T-helper 22 cell (primary cell): ENCODE data around the gene DHX36.

Experiments used
- DNase-seq: peaks from one replicate; pipeline ENCODE4 v3.0.0-alpha.2; 2020; ENCODE audit warnings: low read depth

DHX36 gene, protein sequence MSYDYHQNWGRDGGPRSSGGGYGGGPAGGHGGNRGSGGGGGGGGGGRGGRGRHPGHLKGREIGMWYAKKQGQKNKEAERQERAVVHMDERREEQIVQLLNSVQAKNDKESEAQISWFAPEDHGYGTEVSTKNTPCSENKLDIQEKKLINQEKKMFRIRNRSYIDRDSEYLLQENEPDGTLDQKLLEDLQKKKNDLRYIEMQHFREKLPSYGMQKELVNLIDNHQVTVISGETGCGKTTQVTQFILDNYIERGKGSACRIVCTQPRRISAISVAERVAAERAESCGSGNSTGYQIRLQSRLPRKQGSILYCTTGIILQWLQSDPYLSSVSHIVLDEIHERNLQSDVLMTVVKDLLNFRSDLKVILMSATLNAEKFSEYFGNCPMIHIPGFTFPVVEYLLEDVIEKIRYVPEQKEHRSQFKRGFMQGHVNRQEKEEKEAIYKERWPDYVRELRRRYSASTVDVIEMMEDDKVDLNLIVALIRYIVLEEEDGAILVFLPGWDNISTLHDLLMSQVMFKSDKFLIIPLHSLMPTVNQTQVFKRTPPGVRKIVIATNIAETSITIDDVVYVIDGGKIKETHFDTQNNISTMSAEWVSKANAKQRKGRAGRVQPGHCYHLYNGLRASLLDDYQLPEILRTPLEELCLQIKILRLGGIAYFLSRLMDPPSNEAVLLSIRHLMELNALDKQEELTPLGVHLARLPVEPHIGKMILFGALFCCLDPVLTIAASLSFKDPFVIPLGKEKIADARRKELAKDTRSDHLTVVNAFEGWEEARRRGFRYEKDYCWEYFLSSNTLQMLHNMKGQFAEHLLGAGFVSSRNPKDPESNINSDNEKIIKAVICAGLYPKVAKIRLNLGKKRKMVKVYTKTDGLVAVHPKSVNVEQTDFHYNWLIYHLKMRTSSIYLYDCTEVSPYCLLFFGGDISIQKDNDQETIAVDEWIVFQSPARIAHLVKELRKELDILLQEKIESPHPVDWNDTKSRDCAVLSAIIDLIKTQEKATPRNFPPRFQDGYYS

DNA sequence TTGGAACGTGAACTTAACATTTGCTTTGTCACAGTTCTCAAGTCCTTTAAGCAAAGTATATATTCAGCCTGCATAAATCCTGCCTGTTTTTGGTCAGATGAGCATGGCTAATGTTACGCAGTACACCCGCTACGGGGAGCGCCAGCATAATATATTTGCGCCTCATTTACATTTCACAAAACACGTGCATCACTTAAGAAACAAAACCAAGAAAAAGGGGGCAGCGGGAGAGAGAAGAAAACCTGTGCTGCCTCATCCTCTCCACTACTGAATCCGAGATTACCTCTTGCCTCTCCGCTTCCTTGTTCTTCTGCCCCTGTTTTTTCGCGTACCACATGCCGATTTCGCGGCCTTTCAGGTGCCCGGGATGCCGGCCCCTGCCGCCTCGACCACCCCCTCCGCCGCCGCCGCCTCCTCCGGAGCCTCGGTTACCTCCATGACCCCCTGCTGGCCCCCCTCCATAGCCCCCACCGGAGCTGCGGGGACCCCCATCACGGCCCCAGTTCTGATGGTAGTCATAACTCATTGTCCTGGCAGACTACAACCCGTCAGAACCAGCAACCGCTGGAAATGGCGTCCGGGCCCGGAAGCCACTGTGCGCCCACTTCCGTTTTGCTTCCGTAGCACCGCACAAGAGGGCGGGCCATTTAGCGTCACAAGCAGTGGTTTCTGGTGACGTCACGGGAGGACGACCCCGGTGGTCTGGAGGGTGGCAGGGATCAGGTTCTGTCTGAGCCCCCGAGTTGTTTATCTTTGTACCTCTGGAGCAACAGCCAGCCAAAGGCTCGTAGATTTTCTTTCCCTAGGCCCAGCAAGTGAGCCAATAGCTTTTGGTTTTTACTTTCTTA, at the start of gene DHX36:
TSS of gene DHX36 (minus strand) at position 597 of the 848 bp plus-strand sequence. CDS start at position 526, 71 bp downstream.
- DNase-seq: peak; percentile 81

DNA sequence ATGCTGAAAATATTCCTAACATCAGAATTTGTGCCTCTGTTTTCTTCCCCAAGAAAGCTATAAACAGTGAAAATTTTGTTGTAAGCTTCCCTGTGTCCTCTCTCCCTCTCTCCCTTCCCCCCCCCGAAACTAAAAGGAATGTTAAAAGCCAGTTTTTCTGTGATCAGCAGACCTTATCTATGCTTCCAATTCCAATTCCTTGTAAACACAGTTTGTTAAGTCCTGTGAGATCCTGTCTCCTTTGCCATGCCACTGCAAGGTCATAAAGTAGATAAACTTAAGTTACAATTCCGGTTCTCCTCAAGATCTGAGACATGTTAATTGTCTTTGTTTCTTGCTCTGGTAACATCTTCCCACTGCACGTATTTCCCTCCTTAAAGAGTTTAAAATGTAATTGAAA, 42.9 kb upstream of the DHX36 start:
- DNase-seq: no peak

DNA sequence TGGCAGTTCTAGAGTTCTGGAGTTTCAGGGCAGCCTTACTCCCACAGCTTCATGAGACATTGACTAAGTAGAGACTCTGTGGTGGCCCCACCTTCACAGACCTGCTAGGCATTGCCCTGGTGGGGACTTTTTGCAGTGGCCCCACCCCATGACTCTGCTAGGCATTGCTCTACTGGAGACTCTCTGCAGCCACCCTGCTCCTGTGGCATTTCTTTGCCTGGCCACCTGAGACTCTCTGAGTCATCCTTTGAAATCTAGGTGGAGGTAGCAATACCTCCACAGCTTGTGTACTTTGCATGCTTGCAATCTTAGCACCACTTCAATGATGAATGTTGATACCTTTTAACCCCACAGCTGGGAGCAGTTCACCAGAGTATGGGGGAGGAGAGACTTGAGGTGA, 40.6 kb upstream of the DHX36 start:
- DNase-seq: no peak

DNA sequence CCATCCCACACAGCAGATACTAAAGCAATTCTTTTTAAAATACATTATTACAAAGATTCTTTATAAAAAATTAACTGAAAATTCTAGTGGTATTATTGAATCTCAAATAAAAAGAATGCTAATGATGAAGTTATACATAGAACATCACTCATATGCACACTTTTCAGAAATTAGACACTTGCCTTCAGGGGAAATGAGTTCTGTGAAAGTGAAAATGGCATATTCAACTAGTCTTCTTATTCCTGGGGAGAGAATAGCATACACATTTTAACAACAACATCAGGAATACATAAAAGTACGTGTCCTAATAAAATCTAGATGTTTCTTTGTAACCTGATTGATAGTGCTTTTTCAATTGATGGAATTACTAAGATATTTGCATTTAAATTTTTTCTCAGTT, 36.8 kb upstream of the DHX36 start:
- no peak for DNase-seq

DNA sequence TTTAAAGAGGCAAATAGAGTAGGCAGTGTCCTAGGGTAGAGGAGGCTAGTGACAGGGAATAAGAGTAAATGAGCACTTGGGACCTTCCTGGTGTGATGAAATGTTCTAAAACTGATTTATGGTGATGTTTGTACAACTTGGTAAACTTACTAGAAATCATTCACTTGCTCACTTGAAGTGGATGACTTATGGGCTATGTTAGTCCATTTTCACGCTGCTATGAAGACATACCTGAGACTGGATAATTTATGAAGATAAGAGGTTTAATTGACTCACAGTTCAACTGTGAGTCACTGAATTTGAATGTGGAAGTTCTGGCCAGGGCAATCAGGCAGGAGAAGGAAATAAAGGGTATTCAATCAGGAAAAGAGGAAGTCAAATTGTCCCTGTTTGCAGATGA, 31.7 kb upstream of the DHX36 start:
- DNase-seq: no peak

DNA sequence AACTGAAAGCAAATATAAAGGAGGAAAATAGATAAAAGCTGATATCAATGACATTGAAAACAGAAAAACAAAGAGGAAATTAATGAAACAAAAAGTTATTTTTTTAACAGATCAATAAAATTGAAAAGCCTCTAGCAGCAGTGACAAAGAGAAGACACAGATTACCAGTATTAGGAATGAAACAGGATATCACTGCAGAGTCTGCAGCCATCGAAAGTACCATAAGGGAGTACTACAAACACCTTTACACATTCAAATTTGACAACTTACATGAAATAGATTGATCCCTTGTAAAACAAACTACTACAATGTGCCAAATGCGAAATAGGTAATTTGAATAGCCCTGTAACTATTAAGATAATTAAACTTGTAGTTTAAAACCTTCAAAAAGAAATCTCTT, 24.9 kb upstream of the DHX36 start:
- DNase-seq: no peak

DNA sequence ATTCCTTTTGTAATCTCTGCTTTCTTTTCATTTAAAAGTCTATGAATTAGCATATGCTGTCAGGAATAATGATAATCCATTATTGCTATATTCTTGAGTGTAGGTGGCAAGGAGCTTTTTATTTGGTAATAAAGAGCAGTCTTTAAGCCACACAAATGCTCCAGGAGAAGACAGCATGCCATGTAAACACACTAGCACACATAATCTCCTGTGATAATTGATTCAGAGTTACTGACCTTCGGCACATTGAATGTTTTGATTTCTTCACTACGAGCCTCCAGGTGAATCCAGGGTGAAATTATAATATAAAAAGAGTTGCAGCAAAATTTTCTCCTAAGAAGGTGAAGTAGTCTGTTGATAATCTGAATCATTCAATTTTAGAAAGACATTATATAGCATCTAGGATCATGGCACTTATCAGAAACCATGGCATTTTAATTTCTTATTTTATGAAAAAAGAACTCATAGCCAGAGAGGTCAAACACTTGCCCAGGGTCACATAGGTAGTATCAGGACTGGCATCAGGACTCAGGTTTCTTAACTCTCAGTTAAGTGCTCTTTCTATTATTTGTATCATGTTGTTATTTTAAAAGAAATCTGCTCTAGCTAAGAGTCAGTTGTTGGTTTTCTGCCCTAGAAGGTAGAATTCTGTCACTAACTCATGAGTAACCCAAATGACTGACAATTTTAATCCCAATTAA, 21.3 kb upstream of the DHX36 start:
- DNase-seq: no peak

DNA sequence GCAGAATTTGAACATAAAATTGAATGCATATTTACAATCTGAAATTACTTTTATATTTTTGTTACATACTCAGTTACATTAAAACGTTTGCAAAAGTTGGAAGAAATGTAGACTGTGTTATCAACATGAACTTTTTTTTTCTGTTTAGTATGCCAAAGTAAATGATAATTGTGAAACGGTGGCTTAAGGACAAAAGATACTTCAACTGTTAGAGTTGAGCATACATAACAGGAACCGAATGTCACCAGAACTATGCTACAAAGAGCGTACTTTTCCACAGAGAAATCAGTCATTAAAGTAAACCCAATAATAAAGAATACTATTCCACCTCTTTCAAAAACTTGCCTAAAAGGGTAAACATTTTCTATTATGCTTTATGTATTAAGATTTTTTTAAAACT, 14.3 kb upstream of the DHX36 start:
- DNase-seq: no peak

DNA sequence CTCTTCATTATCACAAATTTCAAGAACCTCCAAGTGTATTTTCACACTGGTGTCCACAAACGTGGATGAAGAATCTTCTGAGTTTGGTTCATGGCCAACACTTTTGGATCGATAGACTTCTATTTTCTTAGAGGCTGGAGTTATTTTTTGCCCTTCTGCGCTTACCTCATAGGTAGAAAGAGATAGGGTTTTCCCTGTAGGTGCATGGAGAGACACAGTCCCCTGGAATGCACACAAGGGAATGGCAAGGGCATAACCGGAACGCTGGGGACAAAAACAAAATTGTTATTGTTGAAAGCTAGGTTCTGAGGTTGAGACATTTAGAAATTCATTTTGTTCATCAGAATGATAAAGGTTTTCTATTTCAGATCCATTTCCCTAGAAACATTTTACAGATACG, 13.7 kb upstream of the DHX36 start:
- no peak for DNase-seq

DNA sequence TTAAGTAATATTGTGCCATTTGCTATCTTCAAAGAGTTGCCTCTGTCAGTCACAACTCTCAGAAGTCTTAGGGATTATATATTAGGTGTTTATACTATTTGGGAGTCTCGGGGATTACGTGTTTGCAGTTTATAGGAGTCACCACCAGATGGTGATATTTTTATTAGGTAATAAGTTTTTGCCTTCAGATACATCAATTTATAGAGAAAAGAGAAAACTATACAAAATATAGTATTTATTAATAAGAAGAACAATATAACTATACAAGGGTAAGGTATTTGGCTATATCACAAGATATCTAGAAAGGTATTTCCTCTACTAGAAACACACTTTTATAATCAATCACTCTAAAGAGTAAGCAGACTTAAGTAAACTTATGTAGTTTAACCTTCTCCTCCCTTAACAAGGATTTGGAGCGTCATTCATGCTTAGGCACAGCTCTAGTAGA, 10.7 kb upstream of the DHX36 start:
- no peak for DNase-seq

DNA sequence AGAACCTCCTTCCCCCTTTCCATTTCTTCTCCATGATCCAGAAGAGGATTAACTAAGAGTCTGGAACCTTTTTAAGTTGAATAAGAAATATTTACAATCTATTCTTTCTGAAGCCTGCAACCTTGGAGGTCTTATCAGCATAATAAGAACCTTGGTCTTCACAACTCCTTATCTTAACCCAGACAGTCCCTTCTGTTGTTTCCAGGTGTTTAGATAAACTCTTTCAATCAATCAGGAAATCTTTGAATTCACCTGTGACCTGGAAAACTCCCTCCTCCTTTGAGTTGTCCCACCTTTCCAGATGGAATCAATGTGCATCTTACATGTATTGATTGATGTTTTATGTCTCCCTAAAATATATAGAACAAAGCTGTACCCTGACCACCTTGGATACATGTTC, 3.6 kb upstream of the DHX36 start:
- no peak for DNase-seq

DNA sequence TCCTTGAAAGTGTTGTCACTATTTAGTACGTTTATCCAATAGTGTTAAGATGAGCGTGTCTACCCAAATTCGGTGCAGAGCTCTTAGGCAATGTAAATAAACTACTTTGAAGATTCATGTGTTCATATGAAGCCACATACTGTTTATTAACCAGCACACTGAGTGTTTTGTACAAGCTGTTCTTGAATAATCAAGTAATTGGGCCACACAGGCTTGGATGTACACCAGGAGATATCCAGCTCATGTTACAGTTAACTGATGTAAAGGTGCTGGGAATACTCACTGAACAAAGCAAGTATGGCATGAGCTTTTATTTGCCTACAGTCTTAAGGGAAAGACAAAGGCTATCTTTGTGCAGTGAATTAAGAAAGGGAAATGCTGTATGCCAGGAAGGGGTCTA, 632 bp upstream of the DHX36 start:
- no peak for DNase-seq

DNA sequence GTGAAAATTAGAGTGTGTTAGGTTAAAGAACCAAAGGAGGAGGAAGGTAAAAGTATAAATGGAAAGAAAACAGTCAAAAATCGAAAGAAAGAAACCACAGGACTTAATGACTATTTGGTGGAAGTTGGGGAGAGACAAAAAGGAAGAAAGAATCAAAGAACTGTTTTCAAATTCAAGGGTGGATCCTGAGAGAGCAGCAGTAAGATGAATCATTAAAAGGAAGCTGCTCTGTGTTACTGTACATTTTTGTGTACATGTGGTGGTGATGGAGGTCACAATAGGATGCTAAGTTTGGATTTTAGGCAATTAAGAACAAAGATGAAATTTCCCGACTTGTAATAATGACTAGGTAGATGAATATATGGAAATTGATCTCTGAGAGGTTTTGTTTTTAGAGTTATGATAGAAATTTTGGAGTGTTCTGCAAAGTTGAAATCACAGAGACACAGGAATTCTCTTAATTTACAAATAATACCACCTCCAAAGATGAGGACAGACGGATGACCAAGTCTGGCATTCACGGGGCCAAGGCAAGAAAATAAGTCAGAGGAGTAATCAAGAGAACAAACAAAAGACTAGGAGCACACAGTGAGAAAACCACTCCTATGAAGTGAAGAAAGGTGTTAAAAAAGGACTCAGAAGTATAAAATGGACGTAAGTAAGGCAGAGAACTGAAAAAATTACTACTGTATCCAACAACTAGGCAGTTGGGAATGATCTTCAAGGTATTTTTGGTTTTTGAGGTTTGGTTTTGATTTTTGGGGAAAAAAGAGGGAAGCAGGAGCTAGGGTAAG, 7.1 kb downstream of the DHX36 start:
- no peak for DNase-seq

DNA sequence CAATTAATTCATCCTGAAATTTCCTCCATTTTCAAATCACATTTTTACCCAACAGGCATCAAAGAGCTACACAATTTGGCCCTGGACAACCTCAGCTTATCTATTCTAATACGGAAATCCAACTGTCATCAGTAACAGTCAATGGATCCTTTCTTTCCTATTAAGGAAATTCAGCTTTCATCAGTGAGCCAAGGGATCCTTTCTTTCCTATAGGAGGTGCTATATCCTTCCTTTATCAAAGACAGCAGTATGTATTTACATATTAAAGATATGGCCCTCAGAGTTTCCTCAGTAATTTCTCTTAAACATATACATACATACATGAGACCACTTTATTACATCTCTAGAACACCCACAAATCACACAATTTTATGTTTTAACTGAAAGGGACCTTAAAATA, 10.1 kb downstream of the DHX36 start:
- no peak for DNase-seq

DNA sequence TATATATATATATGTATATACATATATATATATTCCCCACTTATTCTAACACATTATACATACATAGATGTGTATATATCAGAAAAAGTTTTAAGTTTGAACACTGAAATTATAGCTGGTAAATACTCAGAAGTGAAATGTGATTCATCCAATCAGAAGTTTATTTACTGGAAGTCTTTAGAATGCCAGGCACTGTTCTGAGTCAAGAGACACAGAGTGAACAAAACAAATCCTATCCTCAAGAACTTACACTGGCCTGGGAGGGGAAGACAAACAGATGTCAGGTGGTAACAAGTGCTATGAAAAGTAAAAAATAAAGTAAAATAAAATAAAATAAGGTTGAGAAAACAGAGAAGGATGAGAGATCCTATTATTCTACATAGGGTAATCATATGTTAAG, 13.4 kb downstream of the DHX36 start:
- DNase-seq: no peak

DNA sequence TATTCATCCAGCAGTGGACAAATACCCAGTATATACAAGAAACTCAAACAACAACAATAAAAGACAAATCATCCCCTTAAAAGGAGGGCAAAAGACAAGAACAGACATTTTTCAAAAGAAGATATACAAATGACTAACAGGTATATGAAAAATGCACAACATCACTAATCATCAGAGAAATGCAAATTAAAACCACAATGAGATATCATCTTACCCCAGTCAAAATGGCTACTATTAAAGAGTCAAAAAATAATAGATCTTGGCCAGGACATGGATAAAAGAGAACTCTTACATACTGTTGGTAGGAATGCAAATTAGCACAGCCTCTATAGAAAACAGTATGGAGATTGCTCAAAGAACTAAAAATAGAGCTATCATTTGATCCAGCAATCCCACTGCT, 16.9 kb downstream of the DHX36 start:
- no peak for DNase-seq

DNA sequence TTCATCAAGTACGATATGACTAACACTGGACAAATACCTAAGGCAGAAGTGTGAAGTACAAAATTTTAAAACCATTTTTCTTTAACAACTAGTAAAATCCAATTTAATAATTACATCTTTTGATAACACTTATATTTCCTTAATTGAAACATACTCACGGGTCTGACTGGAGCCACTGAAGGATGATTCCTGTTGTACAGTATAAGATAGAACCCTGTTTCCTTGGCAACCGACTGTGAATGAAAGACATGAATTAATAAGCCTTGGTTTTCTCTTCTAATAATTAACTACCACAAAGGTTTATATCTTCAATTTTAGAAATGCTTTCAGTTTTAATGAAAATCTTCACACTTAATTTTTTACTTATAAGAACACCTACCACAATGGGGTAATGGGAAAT, 19.4 kb downstream of the DHX36 start:
- no peak for DNase-seq

DNA sequence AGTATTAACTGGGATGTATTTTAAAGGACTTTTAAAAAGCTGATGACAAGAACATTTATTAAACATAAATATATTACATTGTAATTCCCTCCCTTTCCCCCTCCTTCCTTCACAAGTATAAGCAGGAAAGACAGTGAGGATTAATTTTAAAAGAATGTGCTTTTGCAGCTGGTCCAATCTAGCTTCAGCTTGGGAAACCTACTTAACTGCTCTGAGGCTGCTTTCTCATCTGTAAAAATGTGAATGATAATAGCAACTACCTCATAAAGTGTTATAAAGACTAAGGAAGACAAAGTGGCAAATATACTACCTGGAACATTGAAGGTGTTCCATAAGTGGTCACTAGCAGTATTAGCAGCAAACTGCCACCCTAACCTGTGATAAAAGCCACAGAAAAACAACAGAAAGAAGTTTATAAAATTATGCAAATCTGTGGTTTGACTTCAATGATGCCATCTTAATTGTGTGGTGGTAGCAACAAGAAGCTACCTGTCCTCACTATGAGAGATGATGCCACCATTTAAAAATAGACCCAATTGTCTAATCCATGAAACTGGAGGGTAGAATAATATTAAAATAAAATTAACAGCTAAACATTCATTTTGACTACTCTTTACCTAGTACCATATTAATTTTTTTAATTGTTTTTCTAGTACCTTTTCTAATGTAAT, 20.0 kb downstream of the DHX36 start:
- DNase-seq: no peak

DNA sequence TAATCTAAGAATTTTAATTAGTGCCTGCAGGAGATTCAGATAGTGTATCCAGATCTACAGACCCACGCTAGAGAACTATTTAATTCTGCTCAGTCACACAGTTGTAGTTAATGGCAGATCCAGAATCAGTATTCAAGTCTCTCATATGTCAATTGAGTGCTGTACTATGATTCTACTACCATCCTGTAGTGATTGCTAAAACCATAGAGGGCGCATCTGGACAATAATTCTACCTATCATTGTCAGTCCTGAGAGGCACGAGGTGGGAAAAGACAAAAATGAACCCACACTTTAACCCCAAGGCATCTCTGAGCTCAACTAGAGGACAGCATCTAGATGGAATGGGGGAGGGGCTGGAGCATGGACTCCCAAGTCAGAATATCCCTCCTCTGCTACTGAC, 22.7 kb downstream of the DHX36 start:
- DNase-seq: no peak

DNA sequence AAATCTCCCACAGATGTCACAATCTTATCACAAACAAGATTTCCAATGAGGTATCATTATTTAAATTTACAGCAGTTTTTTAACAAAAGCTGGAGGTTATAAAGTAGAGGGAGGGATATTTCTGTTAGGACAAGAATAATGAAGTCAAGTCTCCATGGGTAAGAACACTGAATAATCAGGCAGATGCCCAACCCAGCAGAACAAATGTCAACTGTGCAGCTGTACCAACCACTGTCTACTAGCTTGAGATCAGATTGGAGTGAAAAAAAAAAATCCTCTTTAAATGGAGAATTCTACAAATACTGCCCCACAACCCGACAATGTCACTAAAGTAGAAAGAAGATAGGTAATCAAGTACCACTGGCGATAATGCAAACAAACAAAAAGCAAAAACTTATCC, 30.3 kb downstream of the DHX36 start:
- no peak for DNase-seq
